Right atrium auricular region (tissue), 2 donors: ENCODE results near the gene RNF135. TPM values are rescaled to one million over a fixed set of nuclear protein-coding genes. Genes with fewer than 3 reads are reported as not detected.

Source experiments
- DNase-seq: peaks from one replicate; pipeline ENCODE4 v3.0.0-alpha.2; 2019; ENCODE audit warnings: low spot score
- H3K27ac ChIP-seq, 2 donors: fragments of 200-600 bp; sonication (generic); 1 replicate in 1 of 2; 2 replicates in 1 of 2; pipeline ENCODE4 v1.5.1; 2016 to 2019
- H3K27me3 ChIP-seq, 2 donors: fragments of 200-600 bp; sonication (generic); one replicate each; pipeline versions ENCODE4 v1.5.1 to v1.6.0; 2017 to 2019
- H3K36me3 ChIP-seq: fragments of 200-600 bp; sonication (generic); one replicate; pipeline ENCODE4 v1.5.1; 2016
- H3K4me1 ChIP-seq, 2 donors: fragments of 200-600 bp; sonication (generic); one replicate each; pipeline versions ENCODE4 v1.5.1 to v1.6.0; 2017 to 2019
- H3K4me3 ChIP-seq, 2 donors: fragments of 200-600 bp; sonication (generic); 1 replicate in 1 of 2; 2 replicates in 1 of 2; pipeline ENCODE4 v1.5.1; 2017 to 2019; ENCODE audit warnings: mild to moderate bottlenecking in 1 of 2, moderate library complexity in 1 of 2
- H3K9me3 ChIP-seq, 2 donors: fragments of 200-600 bp; sonication (generic); one replicate each; pipeline ENCODE4 v1.5.1; 2019
- total RNA-seq, 2 donors: library from RNA; depleted of rRNA; stranded (reverse); fragments of >200 nt; gene quantifications; one replicate each; pipeline ENCODE4 v1.1.0, GENCODE V29; 2016
- TF ChIP-seq, protein P1 (sequence below), 2 donors: fragments of 200-600 bp; sonication (generic); IDR thresholded peaks; one replicate each; pipeline ENCODE4 v1.5.1; 2019; ENCODE audit warnings: antibody characterized with exemption in 2 of 2

RNF135 gene, protein sequence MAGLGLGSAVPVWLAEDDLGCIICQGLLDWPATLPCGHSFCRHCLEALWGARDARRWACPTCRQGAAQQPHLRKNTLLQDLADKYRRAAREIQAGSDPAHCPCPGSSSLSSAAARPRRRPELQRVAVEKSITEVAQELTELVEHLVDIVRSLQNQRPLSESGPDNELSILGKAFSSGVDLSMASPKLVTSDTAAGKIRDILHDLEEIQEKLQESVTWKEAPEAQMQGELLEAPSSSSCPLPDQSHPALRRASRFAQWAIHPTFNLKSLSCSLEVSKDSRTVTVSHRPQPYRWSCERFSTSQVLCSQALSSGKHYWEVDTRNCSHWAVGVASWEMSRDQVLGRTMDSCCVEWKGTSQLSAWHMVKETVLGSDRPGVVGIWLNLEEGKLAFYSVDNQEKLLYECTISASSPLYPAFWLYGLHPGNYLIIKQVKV
- total RNA-seq: 10 to 100 TPM in 1 of 2 donors, 1 to 10 TPM in 1; 6.9 to 13.1 TPM

DNA sequence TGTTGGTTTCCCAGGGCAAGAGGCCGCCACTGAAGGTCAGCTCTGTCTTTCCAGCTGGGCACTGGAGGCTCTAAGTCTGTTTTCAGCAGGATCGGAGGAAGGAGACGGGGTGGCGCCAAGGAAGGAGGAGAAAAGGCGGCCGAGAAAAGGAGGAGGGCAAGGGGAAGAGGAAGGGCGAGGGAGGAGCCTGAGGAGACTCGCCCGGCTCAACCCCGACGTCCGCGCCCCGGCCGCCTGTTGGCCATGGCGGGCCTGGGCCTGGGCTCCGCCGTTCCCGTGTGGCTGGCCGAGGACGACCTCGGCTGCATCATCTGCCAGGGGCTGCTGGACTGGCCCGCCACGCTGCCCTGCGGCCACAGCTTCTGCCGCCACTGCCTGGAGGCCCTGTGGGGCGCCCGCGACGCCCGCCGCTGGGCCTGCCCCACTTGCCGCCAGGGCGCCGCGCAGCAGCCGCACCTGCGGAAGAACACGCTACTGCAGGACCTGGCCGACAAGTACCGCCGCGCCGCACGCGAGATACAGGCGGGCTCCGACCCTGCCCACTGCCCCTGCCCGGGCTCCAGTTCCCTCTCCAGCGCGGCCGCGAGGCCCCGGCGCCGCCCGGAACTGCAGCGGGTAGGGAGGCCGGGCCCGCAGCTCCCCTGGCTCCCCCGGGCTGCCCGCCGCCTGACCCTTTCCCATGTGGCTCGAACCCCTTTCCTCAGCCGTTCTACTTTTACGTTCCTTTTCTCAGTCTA is at the start of gene RNF135:
RNF135 (plus strand) TSS at position 209 of the 737 bp plus-strand sequence; CDS start at position 244, 35 bp downstream.
- H3K27ac ChIP-seq: peak within 1 kb of the TSS; percentile 90 to 92
- H3K36me3 ChIP-seq: no peaks in the 10 kb centered on the region
- TF ChIP-seq, protein P1, sequence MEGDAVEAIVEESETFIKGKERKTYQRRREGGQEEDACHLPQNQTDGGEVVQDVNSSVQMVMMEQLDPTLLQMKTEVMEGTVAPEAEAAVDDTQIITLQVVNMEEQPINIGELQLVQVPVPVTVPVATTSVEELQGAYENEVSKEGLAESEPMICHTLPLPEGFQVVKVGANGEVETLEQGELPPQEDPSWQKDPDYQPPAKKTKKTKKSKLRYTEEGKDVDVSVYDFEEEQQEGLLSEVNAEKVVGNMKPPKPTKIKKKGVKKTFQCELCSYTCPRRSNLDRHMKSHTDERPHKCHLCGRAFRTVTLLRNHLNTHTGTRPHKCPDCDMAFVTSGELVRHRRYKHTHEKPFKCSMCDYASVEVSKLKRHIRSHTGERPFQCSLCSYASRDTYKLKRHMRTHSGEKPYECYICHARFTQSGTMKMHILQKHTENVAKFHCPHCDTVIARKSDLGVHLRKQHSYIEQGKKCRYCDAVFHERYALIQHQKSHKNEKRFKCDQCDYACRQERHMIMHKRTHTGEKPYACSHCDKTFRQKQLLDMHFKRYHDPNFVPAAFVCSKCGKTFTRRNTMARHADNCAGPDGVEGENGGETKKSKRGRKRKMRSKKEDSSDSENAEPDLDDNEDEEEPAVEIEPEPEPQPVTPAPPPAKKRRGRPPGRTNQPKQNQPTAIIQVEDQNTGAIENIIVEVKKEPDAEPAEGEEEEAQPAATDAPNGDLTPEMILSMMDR (IDR thresholded peaks at IDR 0.05): peak; percentile 35 to 53
- peak within 1 kb of the TSS; percentile 71 to 87 for H3K4me3 ChIP-seq
- DNase-seq: peak; percentile 85
- H3K9me3 ChIP-seq: no peaks in the 10 kb centered on the region
- H3K27me3 ChIP-seq: no peaks in the 10 kb centered on the region
- H3K4me1 ChIP-seq: peaks cover 0 to 5% of the 10 kb centered on the region in 2 donors

GRCh38 chr17:30921544-30922196 is 49.2 kb upstream of the RNF135 start, which contains the start of gene ADAP2:
Gene ADAP2 (plus strand): TSS chr17:30921945. CDS start chr17:30922015, 70 bp downstream.
- Histone ChIP-seq H3K27me3 (peaks cover 0 to 12% of the 10 kb centered on the region in 2 donors), H3K27ac (peak within 1 kb of the TSS; percentile 53 to 64), H3K4me1 (peaks cover 0 to 13% of the 10 kb centered on the region in 2 donors), H3K36me3 (no peaks in the 10 kb centered on the region), H3K4me3 (peak within 1 kb of the TSS; percentile 39 to 66), H3K9me3 (no peaks in the 10 kb centered on the region)
- TF ChIP-seq, protein P1 (IDR thresholded peaks at IDR 0.05): no peak
- no peak for DNase-seq

- TF ChIP-seq, protein P1 (IDR thresholded peaks at IDR 0.05): no peak
- H3K27me3 ChIP-seq: peaks cover 0 to 12% of the 10 kb centered on the region in 2 donors
- H3K4me3 ChIP-seq: peak overlapping the region; percentile 39 to 66
- no peak for DNase-seq
- H3K36me3 ChIP-seq: no peaks in the 10 kb centered on the region
- peaks cover 0 to 13% of the 10 kb centered on the region in 2 donors for H3K4me1 ChIP-seq
- no peaks in the 10 kb centered on the region for H3K9me3 ChIP-seq
- H3K27ac ChIP-seq: peak overlapping the region; percentile 53 to 64
Observed at GRCh38 chr17:30922235-30923030, 48.4 kb upstream of the RNF135 start.

GRCh38 chr17:30924341-30924740 is 46.5 kb upstream of the RNF135 start:
- H3K27ac ChIP-seq: no peak overlapping the region
- TF ChIP-seq, protein P1 (IDR thresholded peaks at IDR 0.05): no peak
- DNase-seq: no peak
- H3K9me3 ChIP-seq: no peaks in the 10 kb centered on the region
- H3K27me3 ChIP-seq: peaks cover 0 to 12% of the 10 kb centered on the region in 2 donors
- no peaks in the 10 kb centered on the region for H3K36me3 ChIP-seq
- no peak overlapping the region for H3K4me3 ChIP-seq
- peaks cover 0 to 13% of the 10 kb centered on the region in 2 donors for H3K4me1 ChIP-seq

- H3K36me3 ChIP-seq: no peaks in the 10 kb centered on the region
- H3K9me3 ChIP-seq: no peaks in the 10 kb centered on the region
- peaks cover 0 to 12% of the 10 kb centered on the region in 2 donors for H3K4me1 ChIP-seq
- TF ChIP-seq, protein P1 (IDR thresholded peaks at IDR 0.05): no peak
- no peak overlapping the region for H3K4me3 ChIP-seq
- DNase-seq: no peak
- no peak overlapping the region for H3K27ac ChIP-seq
- peaks cover 0 to 12% of the 10 kb centered on the region in 2 donors for H3K27me3 ChIP-seq
Observed at GRCh38 chr17:30926516-30926915, 44.3 kb upstream of the RNF135 start.
